Stomach (tissue), 9 donors: Measurements from ENCODE around the gene SLC38A6. TPM values are rescaled to one million over a fixed set of nuclear protein-coding genes. Genes with fewer than 3 reads are reported as not detected.
"Not testable (repeated sequence)": the region's sequence is repeated elsewhere in the genome, so short reads cannot be mapped to it uniquely, and the experiment has no call there.

ENCODE experiments used
- DNase-seq, 2 donors: peaks; one replicate each; pipeline versions ENCODE4 v3.0.0 to v3.0.0-alpha.2; 2013 to 2019
- H3K27ac ChIP-seq, 5 donors: fragments of 200-600 bp in 4 of 5; sonication (generic) in 4 of 5; one replicate each; pipeline ENCODE4 v1.5.1; 2013 to 2019; ENCODE audit warnings: mild to moderate bottlenecking in 1 of 5, moderate library complexity in 1 of 5
- H3K27me3 ChIP-seq, 3 donors: fragments of 200-600 bp; sonication (generic); one replicate each; pipeline ENCODE4 v1.5.1; 2017 to 2019; ENCODE audit warnings: mixed run types in 1 of 3
- H3K36me3 ChIP-seq, 4 donors: fragments of 200-600 bp; sonication (generic); 1 replicate in 3 of 4; 2 replicates in 1 of 4; pipeline ENCODE4 v1.5.1; 2016 to 2019
- H3K4me1 ChIP-seq, 4 donors: fragments of 200-600 bp; sonication (generic); one replicate each; pipeline ENCODE4 v1.5.1; 2016 to 2019
- H3K4me3 ChIP-seq, 4 donors: fragments of 200-600 bp; sonication (generic) in 3 of 4; one replicate each; pipeline ENCODE4 v1.5.1; 2016 to 2019; ENCODE audit warnings: mild to moderate bottlenecking in 1 of 4
- H3K9me3 ChIP-seq, 4 donors: fragments of 200-600 bp; sonication (generic); one replicate each; pipeline ENCODE4 v1.5.1; 2016 to 2019
- EP300 ChIP-seq: sonication (generic); formaldehyde crosslinking; IDR thresholded peaks from one replicate; pipeline ENCODE4 v1.6.1; 2017; ENCODE audit warnings: antibody characterized with exemption
- POLR2A ChIP-seq, 4 donors: fragments of 450-650 bp; IDR thresholded peaks; one replicate each; pipeline ENCODE4 v1.6.1; 2016; ENCODE audit warnings: antibody characterized with exemption in 4 of 4, control low read depth in 2 of 4, mild to moderate bottlenecking in 1 of 4, moderate library complexity in 1 of 4
- POLR2AphosphoS5 ChIP-seq, 3 donors: sonication (generic); formaldehyde crosslinking; IDR thresholded peaks; one replicate each; pipeline ENCODE4 v1.6.1; 2016; ENCODE audit warnings: antibody characterized with exemption in 3 of 3
- WGBS, 5 donors: extraction: QIAGEN DNeasy Blood & Tissue Kit in 3 of 5; methylation state at CpG; one replicate each; pipeline versions ENCODE4 v1.1.5 to v1.1.7; 2013 to 2018; 5-methylcytosine and 5-hydroxymethylcytosine counted together
- intact Hi-C: fragments of 100-400 bp; cut with DNase I; formaldehyde crosslinking; loops from one replicate; pipeline ENCODE4 v1.15.1; 2023; ENCODE audit warnings: low total_unique reads
- polyA plus RNA-seq, 3 donors: library from polyadenylated mRNA; stranded (reverse); fragments of 200-250 nt; gene quantifications; one replicate each; pipeline ENCODE4 v1.2.3, GENCODE V29; 2013
- total RNA-seq, 5 donors: library from RNA; depleted of rRNA; stranded (reverse); fragments of >200 nt; gene quantifications; one replicate each; pipeline versions ENCODE4 v1.1.0 to v1.2.3, GENCODE V29; 2014 to 2016
- TF ChIP-seq, protein P1 (sequence below), 7 experiments: fragments of 450-650 bp in 4 of 7; fragments of 200-600 bp in 3 of 7; sonication (generic) in 3 of 7; IDR thresholded peaks; one replicate each; pipeline ENCODE4 v1.5.1; 2016 to 2019; ENCODE audit warnings: antibody characterized with exemption in 7 of 7, control low read depth in 2 of 7, mild to moderate bottlenecking in 1 of 7
- donor health status: healthy with polysubstance abuse.
- donor health status: Bipolar disorder and iron deficiency.
- donor health status: healthy.

Gene SLC38A6
- total and polyA plus RNA-seq, 8 donors = 2.9 to 45.9 (median 7.6) TPM; not detected in 1

DNA sequence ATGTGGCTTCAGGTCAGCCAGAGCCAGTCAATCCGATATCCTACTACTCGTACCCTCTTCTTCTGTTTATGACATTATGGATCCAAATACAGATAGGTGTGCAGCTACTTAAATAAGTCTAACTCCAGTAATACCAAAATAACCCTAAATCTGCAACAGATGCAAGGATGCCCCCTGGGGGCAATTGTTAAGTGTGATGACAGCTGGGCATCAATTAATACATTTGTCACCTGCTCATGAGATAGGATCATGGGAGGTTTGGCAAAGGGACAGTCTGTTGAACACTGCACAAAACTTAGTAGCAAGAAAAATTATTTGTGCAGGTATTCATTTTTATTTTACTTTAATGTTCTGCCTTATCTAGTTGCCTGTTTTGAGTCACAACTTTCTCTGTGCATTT is 83.2 kb downstream of the SLC38A6 start:
- WGBS, 5 donors = 93 to 98% (median 97%) methylated on average over 2 of the region's 2 CpGs
- Histone ChIP-seq H3K27me3 (no peaks in the 10 kb centered on the region), H3K4me1 (no peaks in the 10 kb centered on the region), H3K27ac (no peak overlapping the region), H3K36me3 (no peaks in the 10 kb centered on the region), H3K9me3 (no peaks in the 10 kb centered on the region), H3K4me3 (no peak overlapping the region)
- DNase-seq = no peak
- no peak for TF ChIP-seq POLR2A (IDR thresholded peaks at IDR 0.05)
- TF ChIP-seq EP300 = no peak
- no peak for TF ChIP-seq POLR2AphosphoS5 (IDR thresholded peaks at IDR 0.05)
- TF ChIP-seq, protein P1, sequence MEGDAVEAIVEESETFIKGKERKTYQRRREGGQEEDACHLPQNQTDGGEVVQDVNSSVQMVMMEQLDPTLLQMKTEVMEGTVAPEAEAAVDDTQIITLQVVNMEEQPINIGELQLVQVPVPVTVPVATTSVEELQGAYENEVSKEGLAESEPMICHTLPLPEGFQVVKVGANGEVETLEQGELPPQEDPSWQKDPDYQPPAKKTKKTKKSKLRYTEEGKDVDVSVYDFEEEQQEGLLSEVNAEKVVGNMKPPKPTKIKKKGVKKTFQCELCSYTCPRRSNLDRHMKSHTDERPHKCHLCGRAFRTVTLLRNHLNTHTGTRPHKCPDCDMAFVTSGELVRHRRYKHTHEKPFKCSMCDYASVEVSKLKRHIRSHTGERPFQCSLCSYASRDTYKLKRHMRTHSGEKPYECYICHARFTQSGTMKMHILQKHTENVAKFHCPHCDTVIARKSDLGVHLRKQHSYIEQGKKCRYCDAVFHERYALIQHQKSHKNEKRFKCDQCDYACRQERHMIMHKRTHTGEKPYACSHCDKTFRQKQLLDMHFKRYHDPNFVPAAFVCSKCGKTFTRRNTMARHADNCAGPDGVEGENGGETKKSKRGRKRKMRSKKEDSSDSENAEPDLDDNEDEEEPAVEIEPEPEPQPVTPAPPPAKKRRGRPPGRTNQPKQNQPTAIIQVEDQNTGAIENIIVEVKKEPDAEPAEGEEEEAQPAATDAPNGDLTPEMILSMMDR (IDR thresholded peaks at IDR 0.05) = no peak
- intact Hi-C loops = no loop called here

DNA sequence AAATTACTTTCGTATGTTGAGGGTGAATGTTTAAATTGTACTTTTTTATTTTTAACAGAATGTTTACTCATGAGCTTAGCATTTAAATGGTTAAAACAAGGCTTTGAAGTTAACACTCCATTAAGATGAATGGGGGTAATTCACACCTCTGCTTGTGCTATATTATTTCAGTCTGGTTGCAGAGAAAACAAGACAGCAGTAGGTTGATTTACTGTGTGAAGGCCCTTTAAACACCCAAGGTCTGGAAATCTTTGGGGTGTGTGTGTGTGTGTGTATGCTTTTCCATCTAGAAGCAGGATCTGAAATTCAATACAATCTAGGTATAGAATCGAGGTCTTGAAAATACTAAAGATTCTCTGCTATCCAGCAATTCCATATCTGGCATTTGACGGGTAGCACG is 83.8 kb downstream of the SLC38A6 start:
- no peaks in the 10 kb centered on the region for H3K36me3 ChIP-seq
- no peak overlapping the region for H3K27ac ChIP-seq
- H3K4me3 ChIP-seq = no peak overlapping the region
- H3K9me3 ChIP-seq = no peaks in the 10 kb centered on the region
- H3K4me1 ChIP-seq = no peaks in the 10 kb centered on the region
- H3K27me3 ChIP-seq = no peaks in the 10 kb centered on the region
- WGBS, 5 donors = 85 to 92% (median 89%) methylated on average over 4 of the region's 4 CpGs
- TF ChIP-seq, protein P1 (IDR thresholded peaks at IDR 0.05) = no peak
- TF ChIP-seq EP300 = no peak
- TF ChIP-seq POLR2AphosphoS5 (IDR thresholded peaks at IDR 0.05) = no peak
- no peak for TF ChIP-seq POLR2A (IDR thresholded peaks at IDR 0.05)
- no peak for DNase-seq
- intact Hi-C loops = no loop called here

DNA sequence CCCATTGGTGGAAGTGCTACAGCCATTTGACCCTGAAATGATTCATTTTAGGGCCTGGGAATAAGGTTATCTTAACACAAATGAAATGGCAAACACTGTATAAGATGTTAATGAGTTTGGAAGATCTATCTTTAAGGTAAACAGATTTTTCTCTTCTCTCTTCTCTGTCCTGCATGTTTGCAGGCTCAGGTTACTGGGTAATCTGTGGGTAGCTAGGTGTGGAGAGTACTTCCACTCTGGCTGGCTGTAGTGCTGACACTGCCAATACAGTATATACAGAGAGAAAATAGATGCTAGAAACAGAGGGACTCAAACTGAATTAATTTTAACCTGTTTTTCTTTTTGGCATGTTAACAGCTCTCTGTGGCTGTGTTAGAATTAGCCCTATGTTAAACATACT is 84.6 kb downstream of the SLC38A6 start:
- Histone ChIP-seq H3K9me3 (no peaks in the 10 kb centered on the region), H3K27me3 (no peaks in the 10 kb centered on the region), H3K4me1 (no peaks in the 10 kb centered on the region), H3K4me3 (no peak overlapping the region), H3K27ac (no peak overlapping the region), H3K36me3 (no peaks in the 10 kb centered on the region)
- intact Hi-C loops = no loop called here
- no peak for DNase-seq
- TF ChIP-seq EP300 (no peak), POLR2AphosphoS5 (IDR thresholded peaks at IDR 0.05) (no peak), POLR2A (IDR thresholded peaks at IDR 0.05) (no peak)
- TF ChIP-seq, protein P1 (IDR thresholded peaks at IDR 0.05) = no peak

DNA sequence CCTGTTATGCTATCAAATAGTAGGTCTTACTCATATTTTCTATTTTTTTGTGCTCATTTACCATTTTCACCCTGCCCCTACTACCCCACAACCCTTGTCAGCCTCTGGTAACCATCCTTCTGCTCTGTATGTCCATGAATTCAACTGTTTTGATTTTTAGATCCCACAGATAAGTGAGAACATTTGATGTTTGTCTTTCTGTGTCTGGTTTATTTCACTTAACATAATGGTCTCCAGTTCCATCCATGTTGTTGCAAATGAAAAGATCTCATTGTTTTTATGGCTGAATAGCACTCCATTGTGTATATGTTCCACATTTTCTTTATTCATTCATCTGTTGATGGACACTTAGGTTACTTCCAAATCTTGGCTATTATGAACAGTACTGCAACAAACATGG is 91.4 kb downstream of the SLC38A6 start:
- H3K27me3 ChIP-seq, H3K4me3 ChIP-seq, H3K4me1 ChIP-seq, H3K27ac ChIP-seq, H3K9me3 ChIP-seq, intact Hi-C loops, DNase-seq, H3K36me3 ChIP-seq: not testable (repeated sequence)

DNA sequence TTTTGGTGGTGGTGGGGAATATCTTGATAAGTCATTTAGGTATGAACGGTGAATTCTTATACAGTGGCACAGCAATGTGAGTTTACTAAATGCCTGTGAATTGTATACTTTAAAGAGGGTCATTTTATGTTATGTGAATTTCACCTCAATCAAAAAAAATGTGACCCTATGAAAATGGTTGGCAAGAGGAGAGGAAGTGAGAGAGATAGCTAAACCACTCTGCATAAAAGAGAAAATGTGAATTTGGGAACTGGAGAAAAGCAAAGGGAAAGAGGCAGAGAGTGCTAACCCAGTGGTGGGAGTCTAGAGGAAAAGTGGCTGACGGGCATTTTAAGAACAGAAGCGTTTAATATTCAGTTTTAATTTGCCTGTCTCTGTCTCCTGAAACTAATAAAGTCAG is 93.8 kb downstream of the SLC38A6 start:
- H3K27ac ChIP-seq = no peak overlapping the region
- no peaks in the 10 kb centered on the region for H3K27me3 ChIP-seq
- 86 to 97% (median 90%) methylated on average over 3 of the region's 3 CpGs for WGBS, 5 donors

More for the DNA sequence above, 93.8 kb downstream of the SLC38A6 start:
- Histone ChIP-seq H3K36me3 (peaks cover 0 to 6% (median 2%) of the 10 kb centered on the region in 4 donors), H3K4me1 (no peaks in the 10 kb centered on the region), H3K4me3 (no peak overlapping the region), H3K9me3 (no peaks in the 10 kb centered on the region)
- TF ChIP-seq, protein P1 (IDR thresholded peaks at IDR 0.05) = no peak
- TF ChIP-seq POLR2AphosphoS5 (IDR thresholded peaks at IDR 0.05) (no peak), EP300 (no peak), POLR2A (IDR thresholded peaks at IDR 0.05) (no peak)
- no peak for DNase-seq
- intact Hi-C loops = no loop called here
